GM12873 (cell line): ENCODE data around the gene FBXL20.

Source experiments
- TF ChIP-seq, protein P1 (sequence below): IDR thresholded peaks from 2 replicates; pipeline ENCODE4 v1.5.1; 2012; ENCODE audit warnings: low read depth, mild to moderate bottlenecking, moderate library complexity, low read length, control low read depth; ENCODE audit not compliant: insufficient read depth; ENCODE audit errors: missing control alignments

Gene FBXL20

DNA sequence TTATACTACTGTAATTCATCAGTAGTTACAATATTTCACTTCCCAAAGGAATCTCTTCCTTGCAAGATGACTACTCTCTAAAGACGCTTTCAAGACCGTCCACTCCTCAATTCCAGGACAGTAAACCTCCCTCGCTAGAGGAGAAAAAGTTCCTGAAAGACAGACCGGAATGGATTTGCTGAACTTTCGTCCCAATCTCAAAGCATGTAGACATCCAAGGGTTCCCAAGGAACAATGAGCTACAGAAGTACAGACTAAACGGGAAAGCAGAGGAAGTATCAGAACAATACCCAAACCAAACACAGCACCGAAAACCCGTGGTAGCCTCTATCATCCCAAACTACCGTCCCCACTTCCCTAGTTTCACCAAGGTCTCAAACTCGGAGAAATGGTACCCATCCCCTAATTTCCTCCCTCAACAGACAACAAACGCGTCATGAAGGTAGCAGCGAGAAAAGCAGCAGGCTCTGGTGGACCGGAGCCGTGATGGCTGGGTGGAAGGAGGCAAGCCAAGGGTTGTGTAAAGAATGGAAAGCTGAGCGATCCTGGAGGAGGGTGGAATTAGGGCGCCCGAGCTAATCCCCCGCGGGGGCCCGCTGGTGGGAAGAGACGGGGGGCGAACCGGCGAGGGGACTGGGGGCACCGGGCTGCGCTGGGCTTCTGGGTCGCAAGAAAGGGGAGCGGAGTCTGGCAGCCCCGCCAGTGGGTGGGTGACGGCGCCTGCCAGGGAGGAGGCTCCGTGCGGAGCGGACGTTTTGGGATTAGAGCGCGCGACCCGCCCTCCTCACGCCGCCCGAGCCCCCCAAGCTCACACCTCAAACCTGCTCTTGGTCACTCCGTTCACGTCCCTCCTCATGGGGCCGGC, 647 bp downstream of the FBXL20 start:
- TF ChIP-seq, protein P1, sequence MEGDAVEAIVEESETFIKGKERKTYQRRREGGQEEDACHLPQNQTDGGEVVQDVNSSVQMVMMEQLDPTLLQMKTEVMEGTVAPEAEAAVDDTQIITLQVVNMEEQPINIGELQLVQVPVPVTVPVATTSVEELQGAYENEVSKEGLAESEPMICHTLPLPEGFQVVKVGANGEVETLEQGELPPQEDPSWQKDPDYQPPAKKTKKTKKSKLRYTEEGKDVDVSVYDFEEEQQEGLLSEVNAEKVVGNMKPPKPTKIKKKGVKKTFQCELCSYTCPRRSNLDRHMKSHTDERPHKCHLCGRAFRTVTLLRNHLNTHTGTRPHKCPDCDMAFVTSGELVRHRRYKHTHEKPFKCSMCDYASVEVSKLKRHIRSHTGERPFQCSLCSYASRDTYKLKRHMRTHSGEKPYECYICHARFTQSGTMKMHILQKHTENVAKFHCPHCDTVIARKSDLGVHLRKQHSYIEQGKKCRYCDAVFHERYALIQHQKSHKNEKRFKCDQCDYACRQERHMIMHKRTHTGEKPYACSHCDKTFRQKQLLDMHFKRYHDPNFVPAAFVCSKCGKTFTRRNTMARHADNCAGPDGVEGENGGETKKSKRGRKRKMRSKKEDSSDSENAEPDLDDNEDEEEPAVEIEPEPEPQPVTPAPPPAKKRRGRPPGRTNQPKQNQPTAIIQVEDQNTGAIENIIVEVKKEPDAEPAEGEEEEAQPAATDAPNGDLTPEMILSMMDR: no peak

DNA sequence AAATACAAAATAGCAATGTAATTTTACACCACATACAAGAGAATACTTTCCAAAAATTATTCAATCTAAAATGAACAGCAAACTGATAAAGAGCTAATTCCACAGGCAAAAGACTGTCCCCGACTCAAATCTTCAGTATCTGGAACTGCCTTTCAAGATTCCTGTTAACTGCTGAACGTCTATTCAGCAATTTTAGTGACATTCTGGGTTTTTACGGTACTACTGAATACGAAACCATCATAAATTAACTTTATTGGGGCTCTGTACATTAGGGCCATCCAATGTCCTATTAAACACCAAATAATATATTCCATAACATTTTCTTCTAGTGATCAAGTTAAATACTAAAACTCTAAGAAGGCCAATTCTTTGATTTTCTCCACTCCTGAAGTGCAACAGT, 1.6 kb downstream of the FBXL20 start:
- TF ChIP-seq, protein P1: no peak

DNA sequence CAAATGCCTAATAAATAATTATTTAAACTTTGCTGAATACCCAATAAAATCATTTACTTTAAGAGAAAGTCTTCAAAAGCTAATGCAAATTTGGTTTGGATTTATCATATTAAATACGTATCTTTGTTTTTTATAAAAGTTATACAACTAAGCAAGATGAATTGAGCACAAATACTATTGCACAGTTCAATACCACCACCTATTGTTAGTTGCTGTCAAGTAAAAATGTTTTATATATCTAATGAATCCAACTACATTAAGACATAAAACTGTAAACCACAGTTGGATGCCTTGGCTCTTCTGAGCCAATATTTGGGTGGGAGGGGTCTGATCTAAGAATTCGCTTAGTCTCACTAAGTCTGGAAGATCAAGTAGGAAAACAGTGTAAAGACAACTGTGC, 7.7 kb downstream of the FBXL20 start:
- TF ChIP-seq, protein P1: no peak

DNA sequence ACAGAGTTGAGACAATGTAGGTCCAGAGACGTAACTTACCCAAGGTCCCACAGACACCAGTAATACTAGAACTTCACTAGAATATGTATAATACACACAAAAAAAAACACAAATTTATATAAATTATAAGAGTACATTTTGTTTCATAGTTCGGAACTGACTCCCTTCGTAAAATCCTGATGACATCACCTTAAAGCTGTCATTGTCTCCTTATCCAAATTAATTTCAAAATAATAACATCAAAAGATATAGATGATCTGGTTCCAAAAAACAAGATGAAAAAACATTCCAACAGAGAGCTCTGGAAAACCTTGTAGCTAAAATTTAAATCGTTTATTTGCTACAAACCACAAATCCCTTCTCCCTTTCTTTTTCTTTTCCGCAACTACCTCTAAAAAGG, 10.0 kb downstream of the FBXL20 start:
- TF ChIP-seq, protein P1: no peak

DNA sequence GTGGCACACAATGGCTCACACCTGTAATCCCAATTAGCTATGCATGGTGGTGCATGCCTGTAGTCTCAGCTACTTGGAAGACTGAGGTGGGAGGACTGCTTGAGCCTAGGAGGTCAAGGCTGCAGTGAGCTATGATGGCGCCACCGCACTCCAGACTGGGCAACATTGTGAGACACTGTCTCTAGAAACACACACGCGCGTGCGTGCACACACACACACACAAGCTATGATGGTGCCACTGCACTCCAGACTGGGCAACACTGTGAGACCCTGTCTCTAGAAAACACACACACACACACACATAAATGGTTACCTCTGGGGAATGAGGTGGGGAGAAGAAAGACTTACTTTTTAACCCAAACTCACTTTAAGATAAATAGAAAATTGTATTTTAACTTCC, 16.4 kb downstream of the FBXL20 start:
- TF ChIP-seq, protein P1: no peak

DNA sequence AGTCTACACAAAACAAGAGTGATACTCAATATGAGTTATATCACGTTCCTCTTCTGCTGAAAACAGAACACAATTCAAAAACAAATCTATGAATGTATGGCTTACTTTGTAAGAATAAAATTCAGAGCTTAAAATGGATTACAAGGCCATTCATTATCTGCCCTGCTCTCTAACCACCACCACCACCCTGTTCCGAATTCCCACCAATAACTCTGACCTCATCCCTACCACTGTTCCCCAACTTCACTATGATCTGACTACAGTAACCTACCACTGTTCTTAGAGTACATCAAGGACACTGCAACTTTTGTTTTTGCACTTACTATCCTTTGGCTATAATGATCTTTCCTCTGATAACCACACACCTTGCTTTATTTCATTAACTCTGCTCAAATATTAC, 21.3 kb downstream of the FBXL20 start:
- TF ChIP-seq, protein P1: no peak

DNA sequence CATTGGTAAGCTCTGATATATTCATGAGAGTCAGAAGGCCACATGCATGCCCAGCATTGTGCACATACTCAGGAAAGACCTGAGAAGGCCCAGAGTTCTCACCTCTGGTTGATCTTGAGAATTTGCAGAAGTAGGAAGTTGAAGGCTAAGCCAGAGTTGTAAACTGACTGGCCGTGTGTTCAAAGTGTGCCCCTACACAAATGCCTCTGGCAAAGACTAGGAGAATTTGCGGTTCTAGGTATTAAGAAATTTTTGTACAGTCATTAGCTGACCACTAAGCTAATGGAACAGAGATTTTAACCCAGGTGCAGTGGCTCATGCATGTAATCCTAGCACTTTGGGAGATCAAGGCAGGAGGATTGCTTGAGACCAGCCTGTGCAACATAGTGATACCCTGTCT, 25.0 kb downstream of the FBXL20 start:
- TF ChIP-seq, protein P1: no peak
